NB4 (cell line): Measurements from ENCODE around the gene ARHGAP33.

Source experiments
- DNase-seq: peaks from one replicate; pipeline ENCODE4 v3.0.0; 2010; ENCODE audit warnings: low read depth
- H3K4me3 ChIP-seq: one replicate; pipeline ENCODE4 v1.5.1; 2011; ENCODE audit warnings: mild to moderate bottlenecking, low read depth, low read length, moderate library complexity
- MAX ChIP-seq: IDR thresholded peaks from 2 replicates; pipeline ENCODE4 v1.6.1; 2011; ENCODE audit warnings: low read depth, low read length
- MYC ChIP-seq: IDR thresholded peaks from 2 replicates; pipeline ENCODE4 v1.6.1; 2011; ENCODE audit warnings: low read depth, low read length
- POLR2A ChIP-seq: IDR thresholded peaks from 2 replicates; pipeline ENCODE4 v1.6.1; 2011; ENCODE audit warnings: mild to moderate bottlenecking; ENCODE audit not compliant: insufficient read length; ENCODE audit errors: extremely low read depth
- TF ChIP-seq, protein P1 (sequence below): IDR thresholded peaks from one replicate; pipeline ENCODE4 v1.5.1; 2012; ENCODE audit warnings: low read depth, low read length

Gene ARHGAP33

DNA sequence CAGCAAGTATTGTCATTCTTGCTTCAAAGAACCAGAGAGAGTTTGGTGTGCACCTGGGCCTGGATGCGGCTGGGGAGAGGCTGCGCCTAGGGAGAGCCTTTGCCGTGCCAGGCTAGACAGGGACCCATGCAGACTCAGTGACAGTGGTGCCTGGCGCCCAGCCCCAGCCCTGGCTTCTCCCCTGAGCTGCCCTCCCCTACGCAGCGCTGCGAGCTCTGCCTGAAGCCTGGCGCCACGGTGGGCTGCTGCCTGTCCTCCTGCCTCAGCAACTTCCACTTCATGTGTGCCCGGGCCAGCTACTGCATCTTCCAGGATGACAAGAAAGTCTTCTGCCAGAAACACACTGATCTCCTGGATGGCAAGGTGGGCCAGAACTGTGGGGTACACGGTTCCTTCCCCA is 45.6 kb upstream of the ARHGAP33 start:
- no peak overlapping the region for H3K4me3 ChIP-seq
- no peak for TF ChIP-seq MYC
- no peak for TF ChIP-seq POLR2A
- no peak for TF ChIP-seq MAX
- TF ChIP-seq, protein P1, sequence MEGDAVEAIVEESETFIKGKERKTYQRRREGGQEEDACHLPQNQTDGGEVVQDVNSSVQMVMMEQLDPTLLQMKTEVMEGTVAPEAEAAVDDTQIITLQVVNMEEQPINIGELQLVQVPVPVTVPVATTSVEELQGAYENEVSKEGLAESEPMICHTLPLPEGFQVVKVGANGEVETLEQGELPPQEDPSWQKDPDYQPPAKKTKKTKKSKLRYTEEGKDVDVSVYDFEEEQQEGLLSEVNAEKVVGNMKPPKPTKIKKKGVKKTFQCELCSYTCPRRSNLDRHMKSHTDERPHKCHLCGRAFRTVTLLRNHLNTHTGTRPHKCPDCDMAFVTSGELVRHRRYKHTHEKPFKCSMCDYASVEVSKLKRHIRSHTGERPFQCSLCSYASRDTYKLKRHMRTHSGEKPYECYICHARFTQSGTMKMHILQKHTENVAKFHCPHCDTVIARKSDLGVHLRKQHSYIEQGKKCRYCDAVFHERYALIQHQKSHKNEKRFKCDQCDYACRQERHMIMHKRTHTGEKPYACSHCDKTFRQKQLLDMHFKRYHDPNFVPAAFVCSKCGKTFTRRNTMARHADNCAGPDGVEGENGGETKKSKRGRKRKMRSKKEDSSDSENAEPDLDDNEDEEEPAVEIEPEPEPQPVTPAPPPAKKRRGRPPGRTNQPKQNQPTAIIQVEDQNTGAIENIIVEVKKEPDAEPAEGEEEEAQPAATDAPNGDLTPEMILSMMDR: no peak
- no peak for DNase-seq

GRCh38 chr19:35730326-35730725 is 45.0 kb upstream of the ARHGAP33 start:
- H3K4me3 ChIP-seq: no peak overlapping the region
- TF ChIP-seq, protein P1: no peak
- TF ChIP-seq MAX (no peak), POLR2A (no peak), MYC (no peak)
- DNase-seq: no peak

DNA sequence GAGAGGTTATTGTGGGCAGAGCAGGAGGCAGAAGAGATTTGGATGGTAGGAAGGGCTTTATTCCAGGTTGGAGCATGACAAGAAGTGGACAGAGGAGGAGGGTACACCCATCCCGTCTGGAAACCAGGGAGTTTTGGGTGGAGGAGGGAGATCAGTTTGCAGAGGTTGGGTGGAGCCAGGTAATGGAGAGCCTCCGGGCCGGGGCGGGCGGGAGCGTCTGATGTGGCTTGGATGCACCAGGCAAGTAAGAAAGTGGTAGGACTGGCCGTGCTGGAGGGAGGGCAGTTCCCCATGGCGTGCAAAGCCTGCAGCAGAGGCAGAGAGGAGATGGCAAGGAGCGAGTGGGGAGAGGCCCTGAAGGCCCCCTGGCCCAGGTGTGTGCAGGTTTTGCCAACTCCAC is 44.0 kb upstream of the ARHGAP33 start:
- TF ChIP-seq MYC (no peak), POLR2A (no peak), MAX (no peak)
- TF ChIP-seq, protein P1: no peak
- no peak overlapping the region for H3K4me3 ChIP-seq
- no peak for DNase-seq

DNA sequence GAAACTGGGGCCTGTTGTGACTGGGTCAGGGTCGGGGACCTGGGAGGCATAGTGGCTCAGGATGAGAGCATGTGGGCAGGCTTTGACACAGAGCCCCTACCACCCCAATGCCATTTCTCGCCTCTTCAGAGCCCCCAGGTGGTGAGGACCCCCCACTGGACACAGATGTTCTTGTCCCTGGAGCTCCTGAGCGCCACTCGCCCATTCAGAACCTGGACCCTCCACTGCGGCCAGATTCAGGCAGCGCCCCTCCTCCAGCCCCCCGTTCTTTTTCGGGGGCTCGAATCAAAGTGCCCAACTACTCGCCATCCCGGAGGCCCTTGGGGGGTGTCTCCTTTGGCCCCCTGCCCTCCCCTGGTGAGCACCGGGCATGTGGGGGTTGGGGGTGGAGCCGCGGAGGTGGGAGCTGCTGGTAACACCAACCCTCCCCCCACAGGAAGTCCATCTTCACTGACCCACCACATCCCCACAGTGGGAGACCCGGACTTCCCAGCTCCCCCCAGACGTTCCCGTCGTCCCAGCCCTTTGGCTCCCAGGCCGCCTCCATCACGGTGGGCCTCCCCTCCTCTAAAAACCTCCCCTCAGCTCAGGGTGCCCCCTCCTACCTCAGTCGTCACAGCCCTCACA is 43.5 kb upstream of the ARHGAP33 start:
- no peak overlapping the region for H3K4me3 ChIP-seq
- TF ChIP-seq, protein P1: no peak
- no peak for TF ChIP-seq MYC
- TF ChIP-seq MAX: no peak
- no peak for TF ChIP-seq POLR2A
- DNase-seq: no peak

DNA sequence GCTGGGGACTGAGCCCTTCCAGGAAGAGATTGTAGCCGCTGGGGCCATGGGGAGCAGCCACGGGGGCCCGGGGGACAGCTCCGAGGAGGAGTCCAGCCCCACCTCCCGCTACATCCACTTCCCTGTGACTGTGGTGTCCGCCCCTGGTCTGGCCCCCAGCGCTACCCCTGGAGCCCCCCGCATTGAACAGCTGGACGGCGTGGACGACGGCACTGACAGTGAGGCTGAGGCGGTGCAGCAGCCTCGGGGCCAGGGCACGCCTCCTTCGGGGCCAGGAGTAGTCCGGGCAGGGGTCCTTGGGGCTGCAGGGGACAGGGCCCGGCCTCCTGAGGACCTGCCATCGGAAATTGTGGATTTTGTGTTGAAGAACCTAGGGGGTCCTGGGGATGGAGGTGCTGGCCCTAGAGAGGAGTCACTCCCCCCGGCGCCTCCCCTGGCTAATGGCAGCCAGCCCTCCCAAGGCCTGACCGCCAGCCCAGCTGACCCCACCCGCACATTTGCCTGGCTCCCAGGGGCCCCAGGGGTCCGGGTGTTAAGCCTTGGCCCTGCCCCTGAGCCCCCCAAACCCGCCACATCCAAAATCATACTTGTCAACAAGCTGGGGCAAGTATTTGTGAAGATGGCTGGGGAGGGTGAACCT is 42.7 kb upstream of the ARHGAP33 start:
- no peak overlapping the region for H3K4me3 ChIP-seq
- DNase-seq: no peak
- TF ChIP-seq, protein P1: no peak
- TF ChIP-seq MYC: no peak
- TF ChIP-seq POLR2A: no peak
